Activated gamma-delta T cell treated with anti-CD3 and anti-CD28 coated beads, Interleukin-2, amount 50 U/mL, for 16 hours (primary cell): ENCODE data around the gene SYT8.
"Not testable (repeated sequence)": the region's sequence is repeated elsewhere in the genome, so short reads cannot be mapped to it uniquely, and the experiment has no call there.

Experiments used
- DNase-seq: peaks from one replicate; pipeline ENCODE4 v3.0.0-alpha.2; 2020; ENCODE audit warnings: low read depth

SYT8 gene

DNA sequence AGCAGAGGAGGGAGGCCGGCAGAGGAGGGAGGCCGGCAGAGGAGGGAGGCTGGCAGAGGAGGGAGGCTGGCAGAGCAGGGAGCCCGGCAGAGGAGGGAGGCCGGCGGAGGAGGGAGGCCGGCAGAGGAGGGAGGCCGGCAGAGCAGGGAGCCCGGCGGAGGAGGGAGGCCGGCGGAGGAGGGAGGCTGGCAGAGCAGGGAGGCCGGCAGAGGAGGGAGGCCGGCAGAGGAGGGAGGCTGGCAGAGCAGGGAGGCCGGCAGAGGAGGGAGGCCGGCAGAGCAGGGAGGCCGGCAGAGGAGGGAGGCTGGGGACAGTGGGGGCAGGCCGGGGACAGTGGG is 39.0 kb downstream of the SYT8 start:
- not testable (repeated sequence) for DNase-seq

DNA sequence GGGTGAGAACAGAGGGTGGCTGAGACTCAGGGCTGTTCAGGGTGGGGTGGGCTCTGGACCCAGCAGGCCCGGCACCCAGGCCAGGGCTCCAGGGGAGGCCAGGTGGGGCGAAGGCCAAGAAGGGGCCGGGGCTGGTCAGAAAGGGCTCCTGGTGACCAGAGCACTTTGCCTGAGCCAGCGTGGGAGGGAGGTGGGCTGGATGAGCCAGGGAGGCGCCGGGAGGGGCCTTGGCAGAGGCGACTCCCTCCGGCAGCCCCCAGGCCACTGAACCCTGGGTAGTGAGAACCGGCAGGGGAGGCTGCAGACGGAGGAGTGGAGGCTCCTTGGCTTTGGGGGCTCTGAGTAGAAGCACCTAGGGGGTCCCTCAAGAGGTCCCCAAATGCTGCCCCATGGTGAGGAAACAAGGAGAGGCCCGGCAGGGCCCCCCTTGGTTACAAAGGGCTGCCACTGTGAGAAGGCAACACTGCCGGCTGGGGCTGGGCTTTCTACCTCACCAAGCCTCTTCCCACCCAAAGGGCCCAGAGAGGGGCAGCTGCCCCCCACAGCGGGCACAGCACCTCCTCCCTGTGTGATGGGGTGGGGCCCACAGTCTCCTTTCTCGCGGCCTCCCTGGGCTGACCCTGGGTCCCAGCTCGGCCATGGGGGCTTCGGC is 39.8 kb downstream of the SYT8 start:
- not testable (repeated sequence) for DNase-seq

DNA sequence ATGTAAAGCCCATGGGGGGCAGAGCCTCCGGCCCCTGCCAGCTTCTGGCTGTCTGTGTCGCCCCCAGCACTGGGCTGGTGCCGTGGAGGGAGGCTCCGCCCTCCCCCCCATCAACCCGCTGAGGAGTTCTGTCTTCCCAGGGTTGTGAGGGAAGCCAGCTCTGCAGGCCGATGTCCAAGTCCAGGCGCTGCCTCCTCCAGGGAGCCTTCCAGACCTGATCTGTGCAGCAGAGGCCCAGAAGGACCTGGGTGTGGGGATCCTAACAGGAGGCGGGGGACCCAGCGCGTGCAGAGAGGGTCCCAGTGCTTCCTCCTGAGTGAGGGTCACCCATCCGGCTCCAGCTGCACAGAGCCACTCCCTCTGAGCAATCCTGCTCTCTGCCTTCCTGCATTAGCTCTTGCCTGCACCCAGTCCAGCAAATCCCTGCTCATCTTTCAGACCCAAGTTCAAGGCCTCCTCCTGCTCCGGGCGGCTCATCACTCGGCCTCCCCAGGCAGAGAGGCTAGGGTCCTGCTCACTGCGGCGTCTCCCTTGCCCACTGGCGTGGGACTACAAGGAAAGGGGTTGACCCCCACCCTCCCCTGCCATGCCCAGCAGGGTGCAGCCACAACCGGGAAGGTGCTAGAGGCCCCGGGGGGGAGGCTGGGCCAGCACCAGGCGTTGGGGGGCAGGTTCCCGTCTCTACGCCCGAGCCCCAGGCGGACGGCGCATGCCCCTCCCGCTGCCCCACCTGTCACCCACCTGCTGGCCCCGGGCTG is 40.5 kb downstream of the SYT8 start:
- DNase-seq, result no peak

DNA sequence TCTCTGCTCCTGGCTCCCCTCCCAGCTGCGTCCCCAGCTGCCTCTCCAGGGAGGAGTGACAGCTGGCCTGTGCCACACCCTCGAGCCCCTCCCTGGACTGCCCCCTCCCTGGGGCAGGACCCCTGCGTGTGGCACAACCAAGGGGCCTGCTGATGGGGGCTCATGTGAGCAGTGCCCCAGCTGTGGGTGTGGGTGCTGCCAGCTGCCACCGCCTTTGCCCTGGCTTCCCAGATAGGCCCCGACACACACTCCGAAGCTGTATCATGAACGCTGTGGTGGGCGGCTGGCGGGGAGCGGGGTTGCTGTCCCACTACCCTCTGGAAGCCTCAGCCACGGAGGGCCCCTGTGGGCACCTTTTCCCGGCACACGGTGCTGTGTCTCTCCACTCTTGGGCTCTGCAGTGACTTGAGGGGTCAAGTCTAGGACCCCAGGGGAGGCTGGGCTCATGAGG is 41.1 kb downstream of the SYT8 start:
- DNase-seq, result not testable (repeated sequence)

DNA sequence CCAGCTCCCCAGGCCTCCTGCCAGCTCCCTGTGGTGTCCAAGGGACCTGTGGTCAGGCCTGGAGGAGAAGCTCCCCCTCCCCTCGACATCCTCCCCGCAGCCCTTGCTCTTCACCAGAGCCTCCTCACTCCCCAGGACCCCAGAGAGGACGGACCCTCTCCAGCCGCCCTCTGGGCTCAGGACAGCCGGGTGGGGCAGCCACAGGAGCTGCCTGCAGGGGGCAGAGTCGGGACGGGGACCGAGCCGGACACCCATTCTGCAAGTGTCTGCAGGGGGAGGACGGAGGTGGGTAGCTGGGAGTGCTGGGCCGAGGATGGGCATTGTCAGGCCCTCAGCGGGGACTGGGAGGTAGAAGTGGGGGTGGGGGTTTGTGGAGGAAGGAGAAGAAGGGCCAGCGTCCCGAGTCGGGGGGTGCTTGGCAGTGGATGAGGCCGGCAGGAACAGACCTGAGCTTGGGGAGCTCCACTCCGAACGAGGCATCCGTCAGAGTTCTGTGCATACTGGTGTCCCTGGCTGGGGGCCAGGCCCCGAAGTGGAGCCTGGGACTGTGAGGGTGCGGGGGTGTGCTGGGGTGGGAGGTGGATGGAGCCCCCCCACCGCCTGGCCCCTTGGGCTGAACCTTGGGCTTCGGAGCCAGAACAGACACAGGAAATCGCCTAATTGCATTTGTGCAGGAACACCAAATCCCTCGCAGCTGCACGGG is 41.7 kb downstream of the SYT8 start:
- DNase-seq, result no peak

DNA sequence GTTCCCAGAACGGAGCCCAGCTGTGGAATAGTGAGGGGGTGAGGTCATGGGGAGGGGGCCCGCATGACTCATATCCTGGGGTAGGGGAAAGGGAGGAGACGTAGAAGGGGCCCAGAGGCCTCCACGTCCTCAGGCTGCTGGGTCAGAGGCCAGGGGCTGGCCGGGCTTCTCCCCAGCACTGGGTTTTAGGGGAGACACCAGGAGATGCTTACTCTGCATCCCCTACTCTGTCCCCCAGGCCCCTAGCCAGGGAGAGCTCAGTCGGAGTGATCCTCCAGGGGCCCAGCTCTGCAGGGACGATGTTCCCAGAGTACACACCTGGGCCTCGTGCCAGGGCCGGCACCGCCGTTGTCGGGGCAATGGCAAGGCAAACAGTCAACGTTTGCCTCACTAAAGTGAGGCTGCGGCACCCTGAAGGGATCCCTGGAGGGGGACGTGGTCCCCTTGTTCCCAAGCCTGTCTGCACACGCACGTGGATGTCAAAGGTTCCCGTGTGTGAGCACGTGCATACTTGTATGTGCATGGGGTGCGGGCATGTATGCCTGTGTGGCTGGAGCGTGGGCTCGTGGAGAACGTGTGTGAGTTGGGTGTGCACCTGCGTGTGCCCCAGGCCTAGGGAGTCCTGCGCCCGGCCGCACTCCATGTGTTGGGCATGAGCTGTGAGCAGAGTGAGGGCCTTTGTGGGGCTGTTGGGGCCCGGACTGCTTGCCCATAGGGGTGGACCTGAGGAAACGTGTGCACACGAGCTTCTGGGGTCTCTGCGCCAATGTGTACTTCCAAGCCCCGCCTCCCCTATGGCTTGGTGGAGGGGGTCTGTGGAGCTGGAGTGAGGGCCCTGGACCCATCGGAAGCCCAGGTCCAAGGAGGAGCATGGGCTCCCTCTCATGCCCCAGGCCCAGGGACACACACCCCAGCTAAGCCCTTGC is 42.7 kb downstream of the SYT8 start:
- DNase-seq, result no peak

DNA sequence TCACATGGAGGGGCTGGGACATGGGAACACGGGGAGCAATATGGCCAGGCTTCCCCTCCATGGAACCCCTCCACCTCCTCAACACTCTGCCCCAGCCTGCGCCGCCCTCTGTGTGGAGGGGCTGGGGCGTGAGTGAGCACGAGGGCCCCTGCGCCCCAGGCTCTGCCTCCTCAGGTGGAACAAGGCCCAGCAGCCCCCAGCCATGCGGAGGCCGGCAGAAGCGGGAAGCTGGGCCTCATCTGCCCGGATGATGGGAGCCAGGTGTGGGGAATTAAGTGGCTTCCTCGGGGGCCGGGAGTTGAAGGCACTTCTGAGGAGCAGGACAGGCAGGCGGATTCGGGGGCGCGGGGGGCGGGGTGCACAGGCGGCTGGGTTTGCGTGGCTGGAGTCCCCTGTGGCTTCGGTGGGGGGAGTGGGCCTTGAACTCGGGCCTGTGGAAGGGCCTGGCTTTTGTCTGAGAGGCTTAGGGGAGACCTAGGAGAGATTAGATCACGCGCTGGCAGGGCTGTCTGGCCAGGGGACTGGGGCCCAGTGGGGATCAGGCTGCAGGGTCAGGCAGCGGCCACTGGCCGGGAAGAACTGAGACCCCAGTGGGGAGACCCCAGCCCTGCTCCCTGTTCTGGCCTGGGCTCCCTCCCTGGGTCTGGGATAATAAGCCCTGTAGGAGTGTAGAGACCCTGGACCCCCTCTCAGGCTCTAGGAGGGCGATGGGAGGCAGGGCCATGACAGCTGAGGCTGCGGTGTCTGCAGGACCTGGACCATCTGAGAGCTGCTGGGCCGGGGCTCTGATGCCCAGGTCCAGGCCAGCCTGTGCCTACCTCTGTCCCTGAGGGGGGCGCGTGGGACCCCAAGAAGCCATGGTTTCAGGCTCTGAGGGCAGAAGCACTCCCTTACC is 43.6 kb downstream of the SYT8 start:
- DNase-seq, result no peak

DNA sequence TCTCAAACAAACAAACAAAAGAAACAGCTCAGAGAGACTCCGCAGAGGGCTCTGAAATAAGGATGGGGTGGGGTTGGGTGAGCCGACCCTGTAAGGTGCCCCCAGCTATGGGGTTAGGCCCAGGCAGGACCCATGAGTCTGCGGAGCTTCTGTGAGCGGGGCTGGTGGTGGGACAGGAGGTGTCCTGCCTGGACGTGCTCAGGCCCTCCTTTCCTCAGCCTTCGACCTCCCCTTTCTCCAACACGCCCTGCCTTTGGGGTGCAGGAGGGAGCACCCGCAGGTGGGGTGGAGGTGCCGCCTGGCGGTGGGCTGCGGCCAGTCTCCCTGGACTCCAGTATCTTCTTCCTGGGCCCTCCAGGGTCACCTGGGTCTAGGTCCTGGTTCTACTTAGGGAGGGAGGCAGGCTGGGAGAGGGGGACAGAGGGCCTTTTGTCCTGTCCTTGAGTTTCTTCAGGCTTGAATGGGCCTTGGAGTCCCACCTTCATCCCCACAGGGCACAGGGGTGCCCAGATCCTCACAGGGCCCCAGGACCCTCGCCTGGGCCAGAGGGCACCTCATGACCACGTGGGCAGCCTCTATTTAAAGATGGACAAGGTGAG is 44.7 kb downstream of the SYT8 start:
- no peak for DNase-seq

DNA sequence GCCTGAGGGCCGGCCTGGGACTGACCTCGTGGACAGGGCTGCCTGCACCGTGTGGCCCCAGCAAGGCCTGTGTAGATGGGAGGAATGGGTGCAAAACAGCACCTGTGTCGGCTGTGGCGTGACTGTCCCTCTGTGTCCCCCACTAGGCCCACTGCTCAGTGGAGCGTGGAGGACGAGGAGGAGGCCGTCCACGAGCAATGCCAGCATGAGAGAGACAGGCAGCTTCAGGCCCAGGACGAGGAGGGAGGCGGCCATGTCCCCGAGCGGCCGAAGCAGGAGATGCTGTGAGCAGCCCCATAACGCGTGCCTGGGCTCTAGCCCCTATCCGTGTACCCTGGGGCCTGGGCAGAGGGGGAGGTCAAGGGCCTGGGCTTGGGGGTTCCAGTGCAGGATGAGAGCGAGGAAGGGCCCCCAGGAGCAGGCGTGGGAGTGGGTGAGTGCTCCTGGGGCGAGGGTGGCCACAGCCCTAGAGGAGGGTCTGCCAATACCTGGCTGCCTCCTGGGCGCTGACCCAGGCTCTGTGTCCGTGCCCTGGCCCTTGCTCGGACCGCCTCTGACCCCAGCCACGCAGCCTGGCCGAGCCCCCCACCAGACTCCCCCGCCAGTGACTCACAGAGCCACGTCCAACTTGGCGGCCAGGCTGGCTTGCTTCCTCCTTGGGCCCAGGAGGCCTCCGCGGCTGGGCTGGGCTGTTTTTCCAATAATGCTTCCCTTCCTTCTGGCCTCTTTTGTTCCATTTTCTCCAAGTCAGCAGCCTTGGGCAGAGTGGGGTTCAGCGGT is 45.3 kb downstream of the SYT8 start:
- no peak for DNase-seq

DNA sequence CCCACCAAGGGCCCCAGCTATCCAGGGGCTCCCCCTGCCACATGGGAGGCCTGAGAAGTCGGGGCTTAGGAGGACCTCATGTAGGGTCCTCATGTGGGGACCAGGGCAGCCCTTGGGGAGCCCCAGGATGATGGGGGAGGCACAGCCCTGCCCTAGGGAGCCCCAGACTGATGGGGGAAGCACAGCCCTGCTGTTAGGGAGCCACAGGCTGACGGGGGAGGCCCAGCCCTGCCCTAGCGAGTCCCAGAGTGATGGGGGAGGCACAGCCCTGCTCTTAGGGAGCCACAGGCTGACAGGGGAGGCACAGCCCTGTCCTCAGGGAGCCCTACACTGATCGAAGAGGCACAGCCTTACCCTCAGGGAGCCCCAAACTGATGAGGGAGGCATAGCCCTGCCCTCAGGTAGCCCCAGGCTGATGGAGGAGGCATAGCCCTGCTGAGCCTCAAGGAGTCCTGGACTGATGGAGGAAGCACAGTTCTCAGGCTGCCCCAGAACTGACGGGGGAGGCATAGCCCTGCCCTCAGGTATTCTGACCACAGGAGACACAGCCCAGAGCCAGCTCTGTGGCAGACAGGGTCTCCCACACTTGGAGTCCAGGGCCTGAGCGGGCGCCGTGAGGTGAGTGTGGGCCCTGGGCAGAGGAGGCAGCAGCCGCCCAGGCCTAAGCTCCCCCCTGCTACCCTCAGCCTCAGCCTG is 46.1 kb downstream of the SYT8 start:
- DNase-seq, result no peak

DNA sequence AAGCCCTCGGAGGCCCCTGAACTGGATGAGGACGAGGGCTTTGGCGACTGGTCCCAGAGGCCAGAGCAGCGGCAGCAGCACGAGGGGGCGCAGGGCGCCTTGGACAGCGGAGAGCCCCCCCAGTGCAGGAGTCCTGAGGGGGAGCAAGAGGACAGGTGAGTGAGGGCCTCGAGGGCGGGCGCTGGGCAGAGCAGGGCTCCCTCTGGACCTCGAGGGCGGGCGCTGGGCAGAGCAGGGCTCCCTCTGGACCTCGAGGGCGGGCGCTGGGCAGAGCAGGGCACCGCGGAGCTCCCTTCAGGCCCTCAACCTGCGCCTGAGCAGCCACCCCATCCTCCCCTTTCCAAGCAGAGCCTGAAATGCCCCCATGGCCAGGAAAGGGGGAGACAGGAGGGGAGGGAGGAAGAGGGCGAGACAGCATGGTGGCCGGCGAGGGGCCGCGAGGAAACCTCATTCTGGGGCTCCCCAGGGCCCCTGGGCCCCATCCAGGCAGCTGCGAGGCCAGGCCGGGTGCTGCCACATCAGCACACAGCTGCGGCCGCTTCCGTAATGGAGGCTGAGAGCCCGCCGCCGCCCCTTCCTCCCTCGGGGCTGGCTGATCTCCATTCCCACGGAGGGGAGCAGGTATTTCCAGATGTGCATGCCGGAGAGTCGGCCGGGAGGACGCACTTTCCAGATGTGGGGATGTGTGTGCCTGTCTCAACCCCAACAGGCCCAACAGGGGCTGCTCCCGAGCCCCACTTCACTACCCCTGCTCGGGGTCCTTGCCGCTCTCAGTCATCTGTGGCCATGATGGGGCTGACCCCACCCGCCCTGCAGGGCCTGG is 46.9 kb downstream of the SYT8 start:
- no peak for DNase-seq

DNA sequence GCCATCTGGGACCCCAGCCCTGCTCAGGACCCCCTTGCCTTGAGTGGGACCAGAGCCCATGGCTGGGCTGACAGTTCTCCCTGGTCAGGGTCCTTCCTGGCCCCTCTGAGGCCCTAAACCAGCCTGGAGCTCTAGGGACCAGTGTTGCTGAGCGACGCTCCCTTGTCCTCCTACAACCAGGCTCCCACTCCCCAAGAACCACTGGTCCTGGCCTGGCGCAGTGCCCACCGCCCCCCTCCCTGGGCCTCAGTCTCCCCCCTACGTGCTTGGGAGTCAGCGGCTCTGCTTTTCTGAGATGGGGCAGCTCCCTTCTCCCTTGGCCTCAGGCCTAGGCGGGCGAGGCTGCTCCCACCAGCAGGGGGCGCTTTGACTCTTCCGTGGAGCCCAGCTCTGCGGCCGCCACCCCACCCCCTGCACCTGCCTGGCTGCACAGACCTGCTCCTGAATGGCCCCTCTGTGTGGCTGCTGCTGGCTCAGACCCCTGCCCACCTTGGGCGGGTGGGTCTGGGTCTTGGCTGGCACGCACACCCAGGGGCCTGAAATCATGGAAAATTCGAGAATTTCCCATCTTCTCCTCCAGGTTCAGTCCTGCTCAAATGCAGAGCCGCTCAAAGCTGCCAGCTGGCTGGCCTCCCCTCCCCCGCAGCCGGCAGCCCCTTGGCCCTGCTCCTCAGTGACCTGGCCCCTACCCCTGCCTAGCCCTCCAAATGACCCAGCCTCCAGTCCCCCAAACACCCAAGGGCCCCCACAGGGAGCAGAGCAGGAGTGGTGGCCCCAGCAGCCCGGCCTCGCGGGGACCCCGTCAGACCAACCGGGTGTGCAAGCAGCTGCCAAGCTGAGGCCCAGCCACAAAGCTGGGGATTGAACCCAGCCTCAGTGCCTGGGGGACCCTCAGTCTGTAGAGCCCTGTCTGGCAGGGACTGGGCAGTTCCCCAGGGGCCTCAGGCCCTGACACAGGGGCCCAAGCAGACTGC is 47.8 kb downstream of the SYT8 start:
- peak; percentile 75 for DNase-seq

DNA sequence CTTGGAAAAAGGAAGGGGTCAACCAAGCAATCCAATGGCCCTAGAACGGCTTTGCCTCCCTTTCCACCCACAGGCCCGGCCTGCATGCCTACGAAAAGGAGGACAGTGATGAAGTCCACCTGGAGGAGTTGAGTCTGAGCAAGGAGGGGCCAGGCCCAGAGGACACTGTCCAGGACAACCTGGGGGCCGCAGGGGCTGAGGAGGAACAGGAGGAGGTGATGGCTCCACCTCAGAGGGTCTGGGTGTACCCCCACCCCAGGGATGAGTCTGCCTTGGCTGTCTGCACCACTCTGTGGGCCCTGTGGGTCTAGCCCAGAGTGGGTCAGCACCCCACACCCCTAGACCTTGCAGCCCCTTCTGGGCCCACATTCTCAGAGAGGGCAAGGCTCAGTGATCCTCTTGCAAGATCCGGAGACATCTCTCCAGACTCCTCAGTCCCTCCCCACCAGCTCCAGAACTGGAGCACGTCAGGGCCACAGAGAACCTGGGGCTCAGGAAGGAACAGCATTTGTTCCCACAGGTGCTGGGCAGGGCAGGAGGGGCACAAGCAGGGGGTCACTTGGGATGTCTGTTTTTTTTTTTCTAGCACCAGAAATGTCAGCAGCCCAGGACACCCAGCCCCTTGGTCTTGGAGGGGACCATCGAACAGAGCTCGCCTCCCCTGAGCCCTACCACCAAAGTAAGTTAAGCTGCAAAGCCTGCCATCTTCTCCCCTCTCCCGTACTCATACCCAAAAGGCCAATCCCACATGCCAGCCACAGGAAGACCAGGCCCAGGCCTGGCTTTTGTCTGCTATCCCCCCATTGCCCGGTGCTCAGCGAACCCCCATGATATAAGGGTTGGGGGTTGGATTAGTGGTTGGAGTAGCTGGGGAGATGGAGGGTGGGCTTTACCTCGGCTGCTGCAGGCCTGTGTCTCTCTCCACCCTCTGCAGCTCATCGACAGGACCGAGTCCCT is 48.8 kb downstream of the SYT8 start:
- DNase-seq, result no peak

DNA sequence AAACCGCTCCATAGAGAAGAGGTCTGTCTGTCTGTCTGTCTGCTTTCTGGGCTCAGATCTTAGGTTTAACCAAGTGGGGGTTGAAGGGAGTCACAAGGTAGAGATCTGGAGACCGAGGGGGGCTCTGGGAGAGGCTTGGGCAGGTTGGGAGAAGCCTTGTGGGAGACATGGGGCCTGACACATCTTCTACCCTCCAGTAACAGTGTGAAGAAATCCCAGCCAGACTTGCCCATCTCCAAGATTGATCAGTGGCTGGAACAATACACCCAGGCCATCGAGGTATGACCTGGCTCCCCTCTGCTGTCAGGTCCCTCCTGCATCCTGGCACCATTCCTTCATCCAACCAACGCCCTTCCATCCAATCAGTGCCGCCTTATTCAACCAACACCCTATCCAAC is 49.5 kb downstream of the SYT8 start:
- no peak for DNase-seq

DNA sequence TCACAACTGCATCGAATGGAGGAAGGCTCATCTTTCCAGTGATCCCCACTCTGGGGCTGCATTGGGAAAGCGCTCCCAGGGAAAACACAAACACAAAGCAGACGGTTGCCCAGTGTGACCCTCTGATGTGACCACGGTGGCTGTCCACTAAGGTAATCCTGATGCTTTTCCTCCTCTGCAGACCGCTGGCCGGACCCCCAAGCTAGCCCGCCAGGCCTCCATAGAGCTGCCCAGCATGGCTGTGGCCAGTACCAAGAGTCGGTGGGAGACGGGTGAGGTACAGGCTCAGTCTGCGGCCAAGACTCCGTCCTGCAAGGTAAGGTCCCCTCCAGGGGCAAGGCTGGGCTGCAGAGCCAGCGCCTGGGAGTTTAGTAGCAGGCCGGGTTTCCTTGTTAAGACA is 51.8 kb downstream of the SYT8 start:
- DNase-seq, result not testable (repeated sequence)
